Activated CD8-positive, alpha-beta memory T cell treated with anti-CD3 and anti-CD28 coated beads for 1 hour (primary cell): ENCODE measurements around the gene EPB41L4B.
"Not testable (repeated sequence)": the region's sequence is repeated elsewhere in the genome, so short reads cannot be mapped to it uniquely, and the experiment has no call there.

Experiments
- DNase-seq, 2 donors: peaks; one replicate each; pipeline ENCODE4 v3.0.0-alpha.2; 2020; ENCODE audit warnings: low read depth in 1 of 2; ENCODE audit errors: extremely low read depth in 1 of 2

EPB41L4B gene

DNA sequence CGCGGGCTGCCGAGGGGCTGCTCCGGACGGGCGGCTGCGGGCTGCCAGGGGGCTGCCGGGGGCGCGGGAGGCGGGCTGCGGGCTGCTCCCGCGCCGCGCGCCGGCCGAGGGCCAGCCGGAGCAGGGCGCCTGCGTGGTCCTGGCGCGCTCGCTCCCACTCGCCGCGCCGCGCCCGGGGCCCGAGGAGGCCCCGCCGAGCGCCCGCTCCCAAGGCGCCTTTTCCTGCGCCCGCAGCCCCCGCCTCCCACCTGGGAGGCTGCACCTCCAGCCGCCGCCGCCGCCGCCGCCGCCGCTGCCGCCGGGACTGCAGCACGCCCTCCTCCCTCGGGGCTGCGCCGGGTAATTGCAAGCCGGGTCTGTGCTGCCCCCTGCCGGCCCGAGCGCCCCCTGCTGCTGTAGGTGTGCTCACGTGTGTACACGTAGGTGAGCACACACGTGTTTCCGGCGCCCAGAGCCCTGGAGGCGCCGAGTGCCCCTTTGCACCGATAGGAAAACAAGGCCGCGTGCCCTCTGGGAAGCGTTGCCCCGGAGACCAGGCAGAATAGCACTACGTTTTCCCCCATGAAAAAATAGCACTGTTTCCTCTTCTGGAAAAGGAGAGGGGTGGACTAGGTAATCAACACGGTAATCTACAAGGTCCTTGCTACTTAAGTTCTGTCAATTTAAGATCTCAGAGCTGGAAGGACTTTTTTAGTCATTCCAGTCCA, at the start of gene EPB41L4B:
Gene EPB41L4B, minus strand, starts transcription at position 318 of the 707 bp plus-strand sequence. CDS start 613 bp downstream, outside the sequence.
- peak; percentile 48 to 75 for DNase-seq

DNA sequence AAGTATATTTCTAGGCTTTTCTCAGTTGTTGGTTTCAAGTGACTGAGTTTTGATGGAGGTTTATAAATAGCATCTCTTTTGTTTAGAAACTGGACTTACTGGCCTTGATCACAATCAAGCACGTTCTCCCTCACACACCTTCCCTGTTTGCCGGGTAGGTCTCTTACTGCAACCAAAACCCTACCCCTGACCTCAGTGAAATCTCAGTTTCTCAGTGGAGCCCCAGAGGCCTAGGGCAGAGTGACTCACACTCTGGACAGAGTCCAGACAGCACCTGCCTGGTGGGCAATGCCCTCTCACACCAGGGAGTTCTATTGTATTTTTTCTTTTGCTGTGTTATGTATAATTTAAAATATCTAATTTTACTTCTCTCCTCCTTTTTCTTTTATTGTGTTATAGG, 48.4 kb upstream of the EPB41L4B start:
- DNase-seq: no peak

DNA sequence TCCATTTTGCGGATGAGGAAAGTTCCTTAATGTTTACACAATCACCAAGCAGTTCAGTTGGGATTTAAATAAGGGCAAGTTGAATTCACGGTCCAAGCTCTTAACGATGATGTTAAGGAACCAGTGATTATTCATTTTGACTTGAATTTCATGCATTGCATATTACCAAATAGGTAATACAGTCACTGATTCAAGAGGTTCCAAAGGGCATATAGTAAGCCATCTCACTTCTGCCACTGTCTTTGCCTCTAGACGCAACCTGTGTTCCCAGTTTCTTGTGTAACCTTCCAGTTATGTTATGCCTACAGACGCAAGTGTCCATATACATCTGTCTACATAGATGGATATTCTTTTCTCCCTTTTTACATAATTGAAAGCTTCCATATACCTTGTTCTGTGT, 39.9 kb upstream of the EPB41L4B start:
- no peak for DNase-seq

DNA sequence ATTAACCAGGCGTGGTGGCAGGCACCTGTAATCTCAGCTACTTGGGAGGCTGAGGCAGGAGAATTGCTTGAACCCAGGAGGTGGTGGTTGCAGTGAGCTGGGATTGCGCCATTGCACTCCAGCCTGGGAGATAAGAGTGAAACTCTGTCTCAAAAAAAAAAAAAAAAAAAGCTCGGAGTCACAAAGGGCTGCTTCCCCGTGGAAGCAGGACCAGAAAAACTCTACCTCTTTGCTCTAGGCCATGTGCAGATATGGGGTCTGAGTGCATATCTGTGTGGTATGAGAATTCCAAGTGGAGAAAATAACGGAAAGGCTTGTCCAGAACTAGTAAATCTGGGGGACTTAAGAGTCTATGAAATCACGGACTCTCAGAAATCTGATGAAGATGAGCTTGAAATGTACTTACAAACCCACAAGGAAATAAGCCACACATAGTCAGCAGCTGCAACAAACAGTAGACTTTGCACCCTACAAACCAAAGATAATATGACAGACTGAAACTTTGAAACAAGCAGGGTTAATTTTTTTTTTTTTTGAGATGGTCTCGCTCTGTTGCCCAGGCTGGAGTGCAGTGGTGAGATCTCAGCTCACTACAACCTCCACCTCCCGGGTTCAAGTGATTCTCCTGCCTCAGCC, 38.2 kb upstream of the EPB41L4B start:
- DNase-seq: not testable (repeated sequence)

DNA sequence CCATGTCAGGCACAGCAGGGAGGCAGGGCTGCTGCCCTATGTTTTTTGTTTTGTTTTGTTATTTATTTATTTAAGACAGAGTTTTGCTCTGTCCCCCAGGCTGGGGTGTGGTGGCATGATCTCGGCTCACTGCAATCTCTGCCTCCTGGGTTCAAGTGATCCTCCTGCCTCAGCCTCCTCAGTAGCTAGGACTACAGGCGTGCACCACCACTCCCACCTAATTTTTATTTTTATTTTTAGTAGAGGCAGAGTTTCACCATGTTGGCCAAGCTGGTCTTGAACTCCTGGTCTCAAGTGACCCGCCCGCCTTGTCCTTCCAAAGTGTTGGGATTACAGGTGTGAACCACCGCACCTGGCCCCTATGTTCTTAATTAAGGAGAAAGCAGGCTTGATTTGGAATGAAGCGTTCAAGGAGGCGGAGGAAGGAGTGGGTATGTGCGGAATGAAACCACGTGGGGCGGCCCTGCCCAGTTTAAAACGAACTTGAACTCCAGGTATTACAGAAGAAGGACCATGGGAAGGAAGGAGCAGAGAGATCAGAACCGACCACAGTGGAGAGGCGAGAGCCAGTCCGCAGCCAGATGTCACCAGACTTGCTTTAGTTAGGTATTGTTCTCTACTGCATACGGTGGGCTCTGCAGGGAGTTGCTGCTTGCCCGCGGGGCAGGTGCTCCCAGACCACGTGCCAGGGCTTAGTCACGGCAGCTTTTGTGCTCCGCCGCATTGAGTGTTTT, 34.9 kb upstream of the EPB41L4B start:
- DNase-seq: no peak

DNA sequence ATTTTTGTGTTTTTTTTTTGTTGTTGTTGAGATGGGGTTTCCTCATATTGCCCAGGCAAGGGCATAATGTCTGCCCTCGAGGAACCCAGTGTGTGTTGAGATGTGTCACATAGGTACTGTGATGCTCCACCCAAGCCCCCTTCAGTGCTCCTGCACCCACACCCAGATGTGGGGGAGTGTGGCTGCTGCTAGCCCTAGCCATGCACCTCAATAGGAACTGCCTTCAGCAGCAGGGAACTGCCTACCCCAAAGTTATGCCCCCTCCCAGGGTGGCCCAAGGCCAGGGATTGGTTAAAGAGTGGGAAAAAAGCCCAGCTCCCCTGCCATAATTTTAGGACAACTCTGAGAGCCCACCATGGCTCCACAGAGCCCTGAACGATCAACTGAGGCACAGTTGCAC, 33.3 kb upstream of the EPB41L4B start:
- no peak for DNase-seq

DNA sequence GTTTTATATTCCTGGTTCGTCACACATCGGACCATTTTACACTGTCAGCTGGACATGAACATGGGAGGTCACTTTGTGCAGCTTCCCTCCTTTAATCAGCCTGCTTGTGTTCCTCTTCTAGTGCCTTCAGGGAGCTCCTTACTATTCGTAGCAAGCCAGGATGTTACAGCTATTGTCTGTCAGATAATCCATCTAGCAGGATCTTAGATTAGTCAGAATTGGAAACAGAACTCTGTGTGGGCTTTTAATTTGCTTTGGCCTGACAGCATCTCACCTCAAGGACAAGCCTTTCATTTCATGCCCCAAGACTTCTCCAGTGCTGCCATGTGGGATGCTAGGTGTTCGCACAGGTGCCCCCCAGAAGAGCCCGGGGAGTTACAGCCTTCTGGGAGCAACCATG, 30.2 kb upstream of the EPB41L4B start:
- no peak for DNase-seq

DNA sequence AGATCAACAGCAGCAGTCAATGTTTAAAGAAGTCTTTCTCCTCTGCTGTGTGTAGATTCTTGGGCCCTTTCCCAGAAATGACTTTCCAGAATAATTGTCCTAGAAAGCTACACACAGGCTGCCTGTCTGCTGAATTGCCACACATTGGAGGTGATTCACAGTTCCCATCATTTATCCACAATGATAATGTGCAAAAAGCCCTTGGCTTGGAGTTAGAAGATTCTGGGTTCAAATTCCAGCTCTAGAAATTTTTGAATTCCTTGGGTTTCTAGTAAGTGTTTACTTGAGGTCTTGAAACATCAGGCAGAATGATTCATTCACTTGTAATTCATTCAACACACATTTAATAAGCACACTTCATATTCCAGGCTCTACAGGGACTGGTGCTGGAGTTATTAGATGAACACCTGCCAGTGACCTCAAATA, 28.6 kb upstream of the EPB41L4B start:
- no peak for DNase-seq

DNA sequence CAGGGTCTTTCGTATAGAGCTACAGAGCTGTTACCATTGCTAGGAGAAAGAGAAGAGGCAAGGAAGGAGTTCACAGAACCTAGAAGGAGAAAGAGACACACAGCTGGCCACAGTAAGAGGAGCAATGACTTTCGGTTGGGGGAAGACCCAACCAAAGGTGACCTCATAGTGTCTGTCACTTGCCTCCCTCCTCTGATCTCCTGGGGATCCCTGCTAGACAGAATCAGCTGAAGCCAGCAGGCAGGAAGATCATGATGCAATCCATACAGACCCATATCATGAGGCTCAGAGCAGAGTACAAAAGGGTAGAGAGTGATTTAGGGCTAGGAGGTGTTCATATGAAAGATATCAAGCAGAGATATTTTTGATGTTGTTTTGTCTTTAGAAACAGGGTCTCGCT, 26.0 kb upstream of the EPB41L4B start:
- no peak for DNase-seq

DNA sequence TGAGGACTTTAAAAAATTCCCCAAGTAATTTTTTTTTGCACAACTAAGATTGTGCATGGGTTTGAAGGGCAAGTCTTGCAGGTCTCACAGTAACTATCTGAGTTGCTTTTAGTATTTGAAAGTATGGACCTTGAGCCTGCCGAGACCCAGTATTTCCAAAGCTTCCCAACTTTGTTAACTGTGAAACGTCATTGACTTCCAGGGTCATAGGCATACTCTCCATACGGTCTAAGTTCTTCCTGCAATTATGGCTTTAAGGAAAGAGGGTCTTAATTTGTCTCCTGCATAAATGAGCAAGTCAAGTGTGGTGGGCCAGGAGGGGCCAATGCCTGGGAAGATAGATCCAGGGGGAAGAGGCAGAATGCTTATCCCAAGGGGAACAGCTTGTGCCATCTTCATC, 24.0 kb upstream of the EPB41L4B start:
- no peak for DNase-seq

DNA sequence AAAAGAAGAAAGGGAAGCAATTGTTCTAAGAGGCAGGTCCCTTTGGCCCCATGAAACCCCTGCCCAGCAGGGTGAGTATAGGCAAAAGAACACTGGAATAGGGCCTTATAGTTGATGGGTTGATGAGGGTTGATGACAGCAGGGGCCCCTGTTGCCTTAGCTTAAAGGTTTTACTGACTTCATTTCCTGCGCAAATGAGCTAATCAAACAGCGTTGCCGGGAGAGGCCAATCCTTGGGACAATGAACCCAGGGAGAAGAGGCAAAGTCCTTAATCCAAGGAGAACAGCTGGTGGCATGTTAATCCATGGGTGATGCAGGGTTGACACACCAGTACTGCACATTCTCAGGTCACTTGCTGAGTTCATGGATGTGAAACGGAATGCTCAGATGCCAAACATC, 22.0 kb upstream of the EPB41L4B start:
- DNase-seq: no peak

DNA sequence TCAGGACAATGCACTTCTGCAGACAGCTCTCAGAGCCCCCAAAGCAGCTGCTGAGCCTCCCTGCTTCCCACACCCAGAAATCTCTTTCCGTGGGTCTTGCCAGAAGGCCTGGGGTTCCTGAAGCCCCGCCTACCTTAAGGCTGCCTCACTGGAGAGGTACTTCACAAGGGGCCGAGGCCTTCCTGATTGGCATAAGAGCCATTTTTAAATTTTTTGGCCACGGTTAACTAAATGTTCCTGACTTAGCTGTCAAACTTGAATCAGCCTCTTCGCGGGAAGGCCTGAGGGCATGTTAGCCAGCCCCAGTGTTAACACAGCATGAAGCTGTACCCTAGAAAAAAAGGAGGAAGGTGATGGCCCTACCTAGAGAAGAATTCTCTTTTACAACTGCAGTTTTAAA, 20.7 kb upstream of the EPB41L4B start:
- no peak for DNase-seq

DNA sequence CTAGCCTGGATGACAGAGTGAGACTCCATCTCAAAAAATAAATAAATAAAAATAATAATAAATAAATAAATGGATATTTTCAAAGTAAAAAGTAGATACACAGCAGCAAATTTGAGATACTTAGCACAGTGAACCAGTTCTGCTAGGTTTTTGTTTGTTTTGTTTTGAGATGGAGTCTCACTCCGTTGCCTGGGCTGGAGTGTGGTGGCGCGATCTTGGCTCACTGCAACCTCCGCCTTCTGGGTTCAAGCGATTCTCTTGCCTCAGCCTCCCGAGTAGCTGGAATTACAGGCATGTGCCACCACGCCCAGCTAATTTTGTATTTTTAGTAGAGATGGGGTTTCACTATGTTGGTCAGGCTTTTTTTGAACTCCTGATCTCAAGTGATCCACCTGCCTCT, 20.1 kb upstream of the EPB41L4B start:
- DNase-seq: not testable (repeated sequence)

DNA sequence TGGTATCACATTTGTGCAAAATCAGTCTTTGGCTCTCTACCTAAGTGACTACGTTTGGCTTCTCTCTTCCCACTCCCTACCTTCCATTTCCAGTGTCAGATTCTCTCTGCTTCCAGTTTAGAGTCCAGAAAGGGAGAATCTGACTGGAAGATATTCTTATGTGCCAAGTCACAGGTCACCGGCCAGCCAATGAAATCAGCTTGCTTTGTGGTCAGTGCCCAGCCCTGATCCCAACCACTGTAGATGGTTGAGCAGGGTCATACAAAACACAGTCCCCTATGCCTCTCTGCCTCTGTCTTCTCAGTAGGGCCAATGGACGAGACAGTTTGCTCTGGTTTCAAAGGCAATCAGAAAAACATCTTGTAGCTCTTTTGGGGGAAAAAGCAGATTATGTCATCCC, 15.6 kb upstream of the EPB41L4B start:
- no peak for DNase-seq

DNA sequence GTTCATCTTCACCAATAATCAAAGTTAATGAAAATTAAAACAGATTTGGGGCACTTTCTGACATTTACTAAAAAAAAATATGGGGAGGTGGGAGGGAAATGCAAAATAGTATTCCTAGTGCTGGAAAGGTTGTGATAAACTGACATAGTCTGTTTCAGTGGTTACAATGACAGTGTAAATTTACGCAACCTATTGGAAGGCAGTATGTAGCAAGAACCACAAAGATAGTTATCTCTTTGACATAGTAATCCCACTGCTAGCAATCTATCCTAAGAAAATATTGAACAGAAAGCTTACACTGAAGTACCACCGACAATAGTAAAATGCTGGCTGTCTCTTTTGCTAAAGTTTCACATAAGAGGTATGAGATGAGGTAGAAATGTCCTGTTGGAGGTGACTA, 15.1 kb upstream of the EPB41L4B start:
- DNase-seq: no peak

DNA sequence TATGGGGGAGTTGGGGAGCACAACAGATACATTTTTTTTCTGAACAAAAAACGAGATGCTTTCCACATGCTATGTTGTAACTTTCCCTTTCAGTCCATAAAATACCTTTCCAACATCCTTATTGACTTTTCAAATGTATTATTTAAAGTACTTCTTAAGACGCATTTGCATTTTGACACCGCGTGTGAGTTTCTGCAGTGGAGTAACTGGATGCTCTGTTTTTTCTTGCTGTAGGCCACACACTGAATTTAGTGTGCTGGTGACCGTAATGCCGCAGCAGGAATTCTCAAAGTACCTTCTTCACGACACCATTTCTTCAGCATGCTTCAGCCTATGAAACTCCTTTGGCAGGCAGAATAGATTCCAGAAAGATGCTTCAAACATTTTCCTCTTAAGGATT, 14.3 kb upstream of the EPB41L4B start:
- DNase-seq: no peak

DNA sequence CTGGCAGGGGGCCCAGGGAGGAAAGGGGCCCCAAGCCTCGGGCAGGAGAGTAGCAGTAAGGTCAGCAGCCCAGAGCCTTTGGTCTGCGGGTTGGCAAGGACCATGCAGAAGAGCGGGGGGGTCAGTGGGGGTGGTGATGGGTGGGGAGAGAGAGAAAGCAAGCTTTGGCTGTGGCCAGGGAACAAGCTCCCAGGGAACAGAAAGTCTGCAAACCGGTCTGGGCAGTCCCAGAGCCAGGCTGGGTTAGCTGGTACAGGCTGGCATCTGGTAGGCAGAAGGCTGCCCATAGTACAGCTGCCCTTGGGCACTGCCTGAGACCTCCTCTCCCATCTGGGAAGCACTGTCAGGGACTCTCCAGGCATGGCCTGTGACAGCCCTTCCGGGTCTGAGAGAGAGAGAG, 10.5 kb upstream of the EPB41L4B start:
- no peak for DNase-seq

DNA sequence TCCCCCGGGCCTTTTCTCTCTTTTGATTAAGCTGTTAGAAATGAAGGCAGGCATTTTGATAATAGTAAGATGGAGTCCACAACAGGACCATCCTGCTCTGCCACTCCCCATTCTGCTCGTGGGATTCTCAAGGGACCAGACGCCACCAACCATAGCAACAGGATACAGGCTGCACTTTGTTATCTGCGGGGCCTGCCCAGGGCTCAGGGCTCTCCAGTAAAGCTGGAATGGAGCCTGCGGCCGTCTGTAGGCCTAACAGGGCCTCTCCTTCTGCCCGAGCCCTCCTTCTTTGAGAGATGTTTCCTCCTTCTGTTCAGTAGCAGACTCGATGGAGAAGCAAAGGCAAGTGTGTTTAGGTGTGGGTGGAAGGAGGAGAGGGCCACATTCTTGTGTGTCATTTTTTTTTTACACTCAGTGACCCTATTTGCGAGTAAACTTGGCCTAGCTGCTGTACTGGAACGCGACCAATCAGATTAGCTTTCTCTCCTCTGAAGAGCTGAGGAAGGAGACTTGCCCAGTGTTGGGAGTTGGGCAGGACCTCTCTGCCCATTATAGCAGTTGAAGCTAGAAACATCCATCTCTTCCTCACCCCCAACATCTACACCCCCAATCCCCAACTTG, 8.9 kb upstream of the EPB41L4B start:
- DNase-seq: no peak

DNA sequence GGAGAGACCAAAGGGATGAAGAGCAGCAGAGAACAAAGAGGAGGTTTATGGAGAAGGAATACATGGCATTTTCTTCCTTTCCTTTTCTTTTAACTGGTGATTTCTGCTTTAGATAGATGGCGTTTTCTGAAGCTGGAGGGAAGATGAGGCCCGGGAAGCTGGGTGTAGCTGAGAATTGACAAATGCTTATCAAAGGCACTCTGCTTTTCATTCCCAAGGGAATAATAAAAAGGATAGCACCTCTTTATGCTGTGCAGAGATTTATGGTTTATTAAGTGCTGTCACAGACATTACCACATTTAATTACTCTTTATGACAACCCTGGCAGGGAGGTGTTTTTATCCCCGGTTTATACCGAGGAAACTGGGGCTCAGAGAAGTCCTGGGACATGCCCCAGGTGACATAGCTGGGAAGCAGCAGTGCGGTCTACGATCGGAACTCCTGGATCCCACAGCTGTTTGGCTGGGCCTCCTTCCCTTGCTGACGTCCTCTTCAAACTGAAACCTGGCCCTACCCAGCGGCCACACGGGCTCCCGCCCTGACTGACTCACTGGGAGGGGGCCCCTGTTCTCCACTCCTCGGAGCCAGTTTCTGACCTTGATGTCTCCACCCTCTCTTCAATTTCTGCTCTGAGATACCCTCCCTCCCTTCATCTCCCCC, 8.2 kb upstream of the EPB41L4B start:
- DNase-seq: no peak

DNA sequence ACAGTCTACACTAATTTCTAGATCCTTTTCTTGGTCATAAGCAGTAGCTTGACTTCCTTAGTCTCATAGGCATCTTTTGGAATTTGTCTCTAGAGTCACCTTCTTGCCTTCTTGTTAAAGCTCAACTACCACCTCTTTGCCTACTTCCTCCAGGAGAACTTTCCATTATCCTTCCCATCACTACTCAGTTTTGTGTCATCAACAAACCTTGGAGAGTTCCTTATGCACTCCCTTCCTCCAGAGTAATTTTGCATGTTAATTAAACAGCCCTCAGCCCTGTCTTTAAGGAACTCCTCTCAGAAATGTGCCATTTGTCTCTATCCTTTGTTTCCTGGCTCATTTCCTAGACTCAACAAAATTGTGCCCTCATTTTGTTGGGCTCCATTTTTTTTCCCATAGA, 4.2 kb upstream of the EPB41L4B start:
- no peak for DNase-seq

DNA sequence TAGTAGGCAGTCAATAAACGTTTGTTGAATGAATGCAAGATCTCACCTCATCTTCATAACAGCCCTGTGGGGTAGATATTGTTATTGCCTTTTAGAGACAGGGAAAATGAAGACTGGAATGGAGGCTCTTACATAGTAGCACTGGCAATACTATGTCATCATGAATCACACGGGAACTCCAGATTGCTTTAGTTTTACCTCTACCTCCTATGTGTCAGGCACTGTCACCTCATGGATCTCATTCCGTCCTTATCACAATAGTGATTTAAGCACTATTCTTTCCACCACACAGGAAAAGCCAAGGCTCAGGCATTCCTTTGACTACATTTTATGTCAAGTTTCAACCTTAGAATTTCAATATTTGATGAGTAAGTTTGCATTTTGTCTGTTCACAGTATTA, 2.9 kb upstream of the EPB41L4B start:
- no peak for DNase-seq
